ENCODE results near the gene SDK1. TPM values are rescaled to one million over a fixed set of nuclear protein-coding genes. Genes with fewer than 3 reads are reported as not detected.

Gene SDK1
- total RNA-seq, 1 donor = 0.43 TPM

DNA sequence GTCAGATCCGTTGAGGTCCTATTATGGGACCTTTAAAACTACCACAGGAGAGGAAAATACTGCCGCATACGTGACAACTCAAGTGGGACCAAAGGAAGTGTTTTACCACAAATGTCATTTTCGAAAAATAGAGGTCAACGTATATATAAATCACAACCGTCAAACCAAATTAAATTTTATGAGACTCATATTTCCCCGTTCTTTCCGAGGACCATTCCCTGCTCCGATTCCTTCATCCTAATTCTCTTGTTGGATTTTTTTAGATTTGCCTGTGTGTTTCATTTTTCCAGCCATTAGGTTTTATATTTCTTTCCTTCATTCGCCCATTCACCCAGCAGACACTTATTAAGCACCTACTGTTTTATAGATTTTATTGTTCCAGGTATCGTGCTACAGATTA lies 797.1 kb downstream of the SDK1 start:
- TF ChIP-seq, protein P1, sequence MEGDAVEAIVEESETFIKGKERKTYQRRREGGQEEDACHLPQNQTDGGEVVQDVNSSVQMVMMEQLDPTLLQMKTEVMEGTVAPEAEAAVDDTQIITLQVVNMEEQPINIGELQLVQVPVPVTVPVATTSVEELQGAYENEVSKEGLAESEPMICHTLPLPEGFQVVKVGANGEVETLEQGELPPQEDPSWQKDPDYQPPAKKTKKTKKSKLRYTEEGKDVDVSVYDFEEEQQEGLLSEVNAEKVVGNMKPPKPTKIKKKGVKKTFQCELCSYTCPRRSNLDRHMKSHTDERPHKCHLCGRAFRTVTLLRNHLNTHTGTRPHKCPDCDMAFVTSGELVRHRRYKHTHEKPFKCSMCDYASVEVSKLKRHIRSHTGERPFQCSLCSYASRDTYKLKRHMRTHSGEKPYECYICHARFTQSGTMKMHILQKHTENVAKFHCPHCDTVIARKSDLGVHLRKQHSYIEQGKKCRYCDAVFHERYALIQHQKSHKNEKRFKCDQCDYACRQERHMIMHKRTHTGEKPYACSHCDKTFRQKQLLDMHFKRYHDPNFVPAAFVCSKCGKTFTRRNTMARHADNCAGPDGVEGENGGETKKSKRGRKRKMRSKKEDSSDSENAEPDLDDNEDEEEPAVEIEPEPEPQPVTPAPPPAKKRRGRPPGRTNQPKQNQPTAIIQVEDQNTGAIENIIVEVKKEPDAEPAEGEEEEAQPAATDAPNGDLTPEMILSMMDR (IDR thresholded peaks at IDR 0.05; ENCODE audit: insufficient read depth, low read depth, low read length) = no peak
- DNase-seq (ENCODE audit: low read depth) = no peak
- no peak overlapping the region for H3K4me3 ChIP-seq (ENCODE audit: low read depth, low read length)

DNA sequence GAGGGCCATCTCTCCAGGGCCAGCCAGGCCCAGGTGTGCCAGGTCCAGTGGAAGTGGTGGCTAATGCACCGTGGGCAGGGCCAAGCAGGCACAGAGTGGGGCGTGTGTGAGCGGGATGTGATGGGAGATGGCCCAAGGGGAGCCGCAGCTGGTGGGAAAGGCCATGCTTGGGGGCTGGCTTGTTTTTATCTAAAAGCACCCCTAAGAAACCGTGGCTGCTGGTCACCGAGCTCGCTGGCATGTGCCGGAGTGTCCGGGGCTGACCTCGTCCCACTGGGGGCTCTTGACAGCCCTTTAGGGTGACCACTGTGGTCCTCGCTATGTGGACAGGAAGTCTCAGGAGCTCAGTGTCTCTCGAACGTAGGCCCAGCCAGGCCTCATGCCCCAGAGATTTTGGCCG lies 798.6 kb downstream of the SDK1 start:
- H3K4me3 ChIP-seq (ENCODE audit: low read depth, low read length) = no peak overlapping the region
- DNase-seq (ENCODE audit: low read depth) = no peak
- TF ChIP-seq, protein P1 (IDR thresholded peaks at IDR 0.05; ENCODE audit: insufficient read depth, low read depth, low read length) = no peak

DNA sequence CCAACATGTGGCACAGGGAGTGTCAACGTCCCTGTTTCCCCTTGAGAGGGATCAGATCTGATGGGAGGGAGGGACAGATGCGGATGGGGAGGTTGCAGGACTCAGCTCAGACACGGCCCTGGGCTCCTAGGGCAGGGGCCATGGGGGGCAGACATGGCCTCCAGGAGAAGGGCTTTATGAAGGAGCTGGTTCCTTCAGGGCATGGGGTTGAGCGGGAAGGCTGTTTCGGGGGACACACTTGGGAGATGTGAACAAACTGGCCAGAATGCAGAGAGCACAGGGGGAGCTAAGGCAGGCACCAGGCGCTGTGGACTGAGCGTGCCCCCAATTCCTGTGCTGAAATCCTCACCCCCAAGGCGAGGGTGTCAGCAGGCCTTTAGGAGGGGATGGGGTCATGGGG lies 799.1 kb downstream of the SDK1 start:
- TF ChIP-seq, protein P1 (IDR thresholded peaks at IDR 0.05; ENCODE audit: insufficient read depth, low read depth, low read length) = no peak
- DNase-seq (ENCODE audit: low read depth) = no peak
- no peak overlapping the region for H3K4me3 ChIP-seq (ENCODE audit: low read depth, low read length)

DNA sequence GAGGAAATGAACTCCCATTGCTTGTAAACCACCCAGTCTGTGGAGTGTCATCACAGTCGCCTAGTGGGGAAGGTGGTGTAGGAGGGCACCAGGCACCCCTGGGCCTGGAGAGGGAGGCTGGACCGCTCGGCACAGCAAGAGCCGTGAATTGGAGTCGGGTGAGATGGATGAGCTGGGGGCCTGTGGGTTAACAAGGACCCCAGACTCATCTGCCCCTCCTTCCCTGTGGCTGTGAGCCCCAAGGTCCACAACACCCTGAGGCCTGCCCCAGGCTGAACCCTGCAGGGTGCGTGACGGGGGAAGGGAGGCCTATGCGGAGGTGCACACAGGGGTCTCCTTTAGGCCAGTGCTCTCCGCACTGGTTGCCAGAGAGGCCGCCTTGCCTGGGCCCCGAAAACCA lies 799.6 kb downstream of the SDK1 start:
- H3K4me3 ChIP-seq (ENCODE audit: low read depth, low read length) = no peak overlapping the region
- DNase-seq (ENCODE audit: low read depth) = no peak
- TF ChIP-seq, protein P1 (IDR thresholded peaks at IDR 0.05; ENCODE audit: insufficient read depth, low read depth, low read length) = no peak

DNA sequence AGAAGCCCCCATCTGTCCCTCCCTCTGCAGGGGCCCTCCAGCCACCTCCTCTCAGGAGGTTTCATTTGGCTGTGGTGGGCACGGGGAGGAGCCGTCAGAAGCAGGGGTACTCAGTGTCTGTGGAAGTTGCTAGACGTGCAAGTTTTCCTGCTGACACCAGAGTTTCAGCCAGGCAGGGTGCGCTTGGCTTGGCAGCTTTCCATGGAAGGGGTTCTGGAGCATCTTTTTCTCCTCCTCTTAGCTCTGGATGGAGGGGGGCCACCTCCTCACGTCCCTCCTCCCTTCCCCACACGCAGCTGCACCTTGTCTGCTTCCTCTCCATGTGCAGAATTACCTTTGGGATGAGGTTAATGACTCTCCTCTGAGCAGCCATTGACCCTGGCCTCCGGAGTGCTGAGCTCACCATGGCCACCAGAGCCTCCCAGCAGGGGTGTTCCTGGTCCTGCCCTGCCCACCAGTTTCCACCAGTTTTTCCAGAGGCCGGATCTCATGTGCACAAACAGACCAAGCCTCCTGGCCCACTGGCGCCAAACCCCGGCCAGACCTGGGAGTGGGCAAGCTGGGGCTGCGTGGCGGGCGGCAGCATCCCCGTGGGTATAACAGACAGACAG lies 801.3 kb downstream of the SDK1 start:
- no peak for DNase-seq (ENCODE audit: low read depth)
- TF ChIP-seq, protein P1 (IDR thresholded peaks at IDR 0.05; ENCODE audit: insufficient read depth, low read depth, low read length) = no peak
- H3K4me3 ChIP-seq (ENCODE audit: low read depth, low read length) = no peak overlapping the region

DNA sequence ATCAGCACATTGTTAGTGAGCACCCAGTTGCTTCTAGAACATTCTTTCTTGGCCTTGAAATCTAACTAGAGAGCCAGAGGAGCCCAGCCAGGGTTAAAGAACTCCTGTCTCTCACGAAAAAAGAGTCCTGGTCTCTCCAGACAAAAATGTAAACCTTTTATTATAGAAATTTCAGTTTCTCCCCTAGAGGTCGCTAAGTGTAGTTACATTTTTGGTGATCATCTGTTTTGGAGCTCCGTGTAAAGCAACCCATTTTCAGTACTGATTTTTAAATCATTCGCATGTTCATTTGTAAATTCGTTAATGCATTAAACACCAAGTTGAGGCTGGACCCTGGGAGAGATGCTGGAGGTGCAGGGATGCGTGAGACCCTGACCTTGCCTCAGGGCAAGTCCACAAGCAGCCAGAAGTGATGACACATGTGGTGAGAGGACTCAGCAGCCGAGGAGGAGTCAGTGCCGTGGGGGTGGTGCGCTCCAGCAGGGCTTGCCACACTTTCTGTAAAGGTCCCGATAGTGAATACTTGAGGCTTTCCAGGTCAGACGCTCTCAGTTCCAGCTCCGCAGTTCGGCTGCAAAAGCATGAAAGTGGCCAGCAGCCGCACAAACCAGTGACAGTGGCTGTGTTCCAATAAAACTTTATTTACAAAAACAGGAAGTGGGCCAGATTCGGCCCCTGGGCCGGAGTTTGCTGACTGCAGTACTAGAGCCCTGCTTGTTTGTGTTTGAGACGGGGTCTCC lies 802.5 kb downstream of the SDK1 start:
- DNase-seq (ENCODE audit: low read depth) = no peak
- TF ChIP-seq, protein P1 (IDR thresholded peaks at IDR 0.05; ENCODE audit: insufficient read depth, low read depth, low read length) = no peak
- no peak overlapping the region for H3K4me3 ChIP-seq (ENCODE audit: low read depth, low read length)
